ENCODE data around the gene PAWR. TPM values are rescaled to one million over a fixed set of nuclear protein-coding genes. Genes with fewer than 3 reads are reported as not detected.

Gene PAWR
- total and polyA plus RNA-seq, 2 of the 13 experiments (the other 11 are each of a cell fraction or from before 2014, with no cell fraction given) = 29.1 to 36.1 TPM

DNA sequence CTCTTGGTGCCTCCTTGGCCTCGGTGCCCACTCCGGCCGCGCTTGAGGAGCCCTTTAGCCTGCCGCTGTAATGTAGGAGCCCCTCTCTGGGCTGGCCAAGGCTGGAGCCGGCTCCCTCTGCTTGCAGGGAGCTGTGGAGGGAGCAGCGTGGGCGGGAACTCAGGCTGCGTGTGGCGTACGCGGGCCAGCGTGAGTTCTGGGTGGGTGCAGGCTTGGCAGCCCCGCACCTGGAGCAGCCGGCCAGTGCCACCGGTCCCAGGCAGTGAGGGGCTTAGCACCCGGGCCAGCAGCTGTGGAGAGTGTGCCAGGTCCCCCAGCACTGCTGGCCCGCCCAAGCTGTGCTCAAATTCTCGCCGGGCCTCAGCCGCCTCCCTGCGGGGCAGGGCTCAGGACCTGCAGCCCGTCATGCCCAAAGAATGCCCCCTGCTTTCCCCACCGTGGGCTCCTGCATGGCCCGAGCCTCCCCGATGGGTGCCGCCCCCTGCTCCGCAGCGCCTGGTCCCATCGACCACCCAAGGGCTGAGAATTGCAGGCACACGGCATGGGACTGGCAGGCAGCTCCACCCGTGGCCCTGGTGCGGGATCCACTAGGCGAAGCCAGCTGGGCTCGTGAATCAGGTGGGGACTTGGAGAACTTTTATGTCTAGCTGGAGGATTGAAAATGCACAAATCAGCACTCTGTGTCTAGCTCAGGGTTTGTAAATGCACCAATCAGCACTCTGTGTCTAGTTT lies 129.2 kb downstream of the PAWR start (continued):
- TF ChIP-seq, protein P1, sequence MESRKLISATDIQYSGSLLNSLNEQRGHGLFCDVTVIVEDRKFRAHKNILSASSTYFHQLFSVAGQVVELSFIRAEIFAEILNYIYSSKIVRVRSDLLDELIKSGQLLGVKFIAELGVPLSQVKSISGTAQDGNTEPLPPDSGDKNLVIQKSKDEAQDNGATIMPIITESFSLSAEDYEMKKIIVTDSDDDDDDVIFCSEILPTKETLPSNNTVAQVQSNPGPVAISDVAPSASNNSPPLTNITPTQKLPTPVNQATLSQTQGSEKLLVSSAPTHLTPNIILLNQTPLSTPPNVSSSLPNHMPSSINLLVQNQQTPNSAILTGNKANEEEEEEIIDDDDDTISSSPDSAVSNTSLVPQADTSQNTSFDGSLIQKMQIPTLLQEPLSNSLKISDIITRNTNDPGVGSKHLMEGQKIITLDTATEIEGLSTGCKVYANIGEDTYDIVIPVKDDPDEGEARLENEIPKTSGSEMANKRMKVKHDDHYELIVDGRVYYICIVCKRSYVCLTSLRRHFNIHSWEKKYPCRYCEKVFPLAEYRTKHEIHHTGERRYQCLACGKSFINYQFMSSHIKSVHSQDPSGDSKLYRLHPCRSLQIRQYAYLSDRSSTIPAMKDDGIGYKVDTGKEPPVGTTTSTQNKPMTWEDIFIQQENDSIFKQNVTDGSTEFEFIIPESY (CRISPR knock-in tag; IDR thresholded peaks at IDR 0.05) = peak; percentile 53; the same call in 1 of the 2 replicates
- TF ChIP-seq GABPB1 (CRISPR knock-in tag; IDR thresholded peaks at IDR 0.05) (peak; percentile 12; the same call in 1 of the 2 replicates), AGO2 (optimal IDR thresholded peaks at IDR 0.05; ENCODE audit: low read depth, low read length) (peak; percentile 37), ZNF292 (CRISPR knock-in tag; IDR thresholded peaks at IDR 0.05; ENCODE audit: borderline replicate concordance, low read depth) (no peak)
- TF ChIP-seq, protein P2, sequence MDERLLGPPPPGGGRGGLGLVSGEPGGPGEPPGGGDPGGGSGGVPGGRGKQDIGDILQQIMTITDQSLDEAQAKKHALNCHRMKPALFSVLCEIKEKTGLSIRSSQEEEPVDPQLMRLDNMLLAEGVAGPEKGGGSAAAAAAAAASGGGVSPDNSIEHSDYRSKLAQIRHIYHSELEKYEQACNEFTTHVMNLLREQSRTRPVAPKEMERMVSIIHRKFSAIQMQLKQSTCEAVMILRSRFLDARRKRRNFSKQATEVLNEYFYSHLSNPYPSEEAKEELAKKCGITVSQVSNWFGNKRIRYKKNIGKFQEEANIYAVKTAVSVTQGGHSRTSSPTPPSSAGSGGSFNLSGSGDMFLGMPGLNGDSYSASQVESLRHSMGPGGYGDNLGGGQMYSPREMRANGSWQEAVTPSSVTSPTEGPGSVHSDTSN (CRISPR knock-in tag; IDR thresholded peaks at IDR 0.05) = no peak

DNA sequence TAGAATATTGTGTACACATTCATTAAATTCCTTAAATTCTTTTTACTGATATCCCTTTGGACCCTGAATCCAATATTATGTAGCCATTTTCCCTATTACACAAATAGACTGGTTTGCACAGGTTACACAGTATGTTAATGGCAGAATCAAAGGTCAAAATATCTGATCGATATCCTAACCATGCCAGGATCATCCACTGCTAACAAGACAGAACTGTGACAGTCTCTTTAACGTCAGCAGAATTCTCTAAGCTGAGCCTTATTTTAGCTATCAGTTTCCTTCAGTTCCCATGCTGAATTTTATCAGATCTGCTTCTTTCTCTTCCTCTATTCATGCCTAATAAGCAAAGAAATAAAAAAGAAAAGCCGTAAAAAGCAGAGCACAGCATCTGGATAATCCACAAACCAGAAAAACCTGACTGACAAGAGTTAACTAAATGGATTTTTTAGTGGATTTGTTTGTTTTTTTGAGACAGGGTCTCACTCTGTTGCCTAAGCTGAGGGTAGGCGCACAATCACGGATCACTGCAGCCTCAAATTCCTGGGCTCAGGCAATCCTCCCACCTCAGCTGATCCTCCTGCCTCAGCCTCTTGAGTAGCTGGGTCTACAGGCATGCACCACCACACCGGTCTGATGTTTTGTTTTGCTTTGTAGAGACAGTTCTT lies 130.4 kb downstream of the PAWR start:
- CTCF ChIA-PET (ENCODE audit: low intra/inter-chr PET ratio, low total read pairs) = no interaction called here
- BruUV-seq (replicated peaks) = TSS peak; percentile 85
- POLR2A ChIA-PET = interaction anchor here (1.3 to 4.7 kb wide), 3 partner anchors 12 to 131 kb away, joined by 11 to 25 read pairs (median 24); partner anchors contain the start of gene PAWR
- Histone ChIP-seq H3K27me3 (ENCODE audit: control insufficient read depth in 1 of 2, insufficient read depth in 2 of 2, low read length in 2 of 2) (no peaks in the 10 kb centered on the region), H3K4me1 (ENCODE audit: insufficient read depth, low read length) (peaks cover 60% of the 10 kb centered on the region), H2AFZ (ENCODE audit: low read length) (no peak overlapping the region), H3K4me3 (replicated peaks in 1 of 3; ENCODE audit: insufficient read depth in 1 of 3, low read depth in 2 of 3, low read length in 3 of 3) (no peak overlapping the region), H3K36me3 (replicated peaks in 1 of 2; ENCODE audit: control insufficient read depth in 1 of 2, insufficient read depth in 2 of 2, low read length in 2 of 2) (no peaks in the 10 kb centered on the region), H3K9ac (ENCODE audit: insufficient read depth, low read depth, low read length) (peak overlapping the region; percentile 70), H3K79me2 (ENCODE audit: insufficient read depth, low read length) (no peaks in the 10 kb centered on the region), H4K20me1 (ENCODE audit: insufficient read depth, low read length) (no peaks in the 10 kb centered on the region), H3K4me2 (ENCODE audit: low read depth, low read length) (peak overlapping the region; percentile 39), H3K9me3 (ENCODE audit: low read length) (no peaks in the 10 kb centered on the region), H3K27ac (ENCODE audit: extremely low read length, insufficient read depth, low read length) (peak overlapping the region; percentile 89)
- FAIRE-seq = peak; percentile 66
- 18% methylated on average over 6 of the region's 6 CpGs for WGBS (ENCODE audit: low lambda C conversion rate)
- in situ Hi-C loops (cut with HindIII; ENCODE audit: extremely low pct_ligation_motif_present, low pct_unique_long_range_greater_than_20kb) = loop anchor here (25.0 kb wide), 1 partner anchor 127 kb away; the partner anchor contains the start of gene PAWR
- ATAC-seq = peak; percentile 95
- intact Hi-C loops (cut with micrococcal nuclease; ENCODE audit: unreplicated experiment) = loop anchor here (1.0 kb wide), 4 partner anchors 11 to 178 kb away; no protein-coding TSS in a partner anchor
- DNase-seq (ENCODE audit: low spot score) = peak; percentile 93
- TF ChIP-seq ZNF746 (CRISPR knock-in tag; IDR thresholded peaks at IDR 0.05) (no peak), ZNF326 (CRISPR knock-in tag; IDR thresholded peaks at IDR 0.05; ENCODE audit: borderline replicate concordance) (no peak), CREM (IDR thresholded peaks at IDR 0.05) (peak; percentile 69), CREM (CRISPR knock-in tag; IDR thresholded peaks at IDR 0.05) (no peak), IKZF4 (CRISPR knock-in tag; IDR thresholded peaks at IDR 0.05; ENCODE audit: borderline replicate concordance, low read depth, not compliant biosample characterization) (no peak), YEATS2 (CRISPR knock-in tag; IDR thresholded peaks at IDR 0.05; ENCODE audit: borderline replicate concordance) (no peak), ZMAT3 (CRISPR knock-in tag; conservative IDR thresholded peaks at IDR 0.05) (no peak), FOXK1 (CRISPR knock-in tag; IDR thresholded peaks at IDR 0.05; ENCODE audit: borderline replicate concordance, low read depth) (0 out of 2 replicates have a peak, but pooled peaks have one; percentile 12)
- TF ChIP-seq, protein P3, sequence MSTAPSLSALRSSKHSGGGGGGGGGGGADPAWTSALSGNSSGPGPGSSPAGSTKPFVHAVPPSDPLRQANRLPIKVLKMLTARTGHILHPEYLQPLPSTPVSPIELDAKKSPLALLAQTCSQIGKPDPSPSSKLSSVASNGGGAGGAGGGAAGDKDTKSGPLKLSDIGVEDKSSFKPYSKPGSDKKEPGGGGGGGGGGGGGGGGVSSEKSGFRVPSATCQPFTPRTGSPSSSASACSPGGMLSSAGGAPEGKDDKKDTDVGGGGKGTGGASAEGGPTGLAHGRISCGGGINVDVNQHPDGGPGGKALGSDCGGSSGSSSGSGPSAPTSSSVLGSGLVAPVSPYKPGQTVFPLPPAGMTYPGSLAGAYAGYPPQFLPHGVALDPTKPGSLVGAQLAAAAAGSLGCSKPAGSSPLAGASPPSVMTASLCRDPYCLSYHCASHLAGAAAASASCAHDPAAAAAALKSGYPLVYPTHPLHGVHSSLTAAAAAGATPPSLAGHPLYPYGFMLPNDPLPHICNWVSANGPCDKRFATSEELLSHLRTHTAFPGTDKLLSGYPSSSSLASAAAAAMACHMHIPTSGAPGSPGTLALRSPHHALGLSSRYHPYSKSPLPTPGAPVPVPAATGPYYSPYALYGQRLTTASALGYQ (CRISPR knock-in tag; IDR thresholded peaks at IDR 0.05) = 0 out of 2 replicates have a peak, but pooled peaks have one; percentile 50
